GM18520 (cell line): ENCODE results near the gene MCCD1.
A peak's percentile ranks its signal among the peaks of the same experiment; 100 is the strongest.
"Not testable (repeated sequence)": the region's sequence is repeated elsewhere in the genome, so short reads cannot be mapped to it uniquely, and the experiment has no call there.

ENCODE experiments used
- ATAC-seq: cut with Tn5 transposase; IDR thresholded peaks from one replicate; pipeline ENCODE4 v1.9.1; 2021; ENCODE audit not compliant: unreplicated experiment

The MCCD1 gene

GRCh38 chr6:31541658-31542521 lies 13.1 kb downstream of the MCCD1 start, which contains the start of gene DDX39B:
Gene DDX39B, minus strand, starts transcription at chr6:31542003. Its CDS starts 1,471 bp downstream, at chr6:31540532.
- ATAC-seq = peak; percentile 54

GRCh38 chr6:31543639-31544038 lies 14.9 kb downstream of the MCCD1 start:
- no peak for ATAC-seq

GRCh38 chr6:31544676-31545075 lies 15.9 kb downstream of the MCCD1 start:
- ATAC-seq = no peak

- no peak for ATAC-seq
Observed at GRCh38 chr6:31545291-31545690, 16.5 kb downstream of the MCCD1 start.

GRCh38 chr6:31546339-31546957 lies 17.7 kb downstream of the MCCD1 start, which contains the start of gene ATP6V1G2:
Gene ATP6V1G2, minus strand, starts transcription at chr6:31546608. Its CDS starts 49 bp downstream, at chr6:31546559.
- ATAC-seq = peak; percentile 47

- ATAC-seq = peak; percentile 56
Observed at GRCh38 chr6:31546958-31547726, 18.4 kb downstream of the MCCD1 start, which contains the start of gene NFKBIL1. Gene NFKBIL1, plus strand, starts transcription at chr6:31547608. Its CDS starts 87 bp downstream, at chr6:31547695.

GRCh38 chr6:31547727-31548543 lies 19.2 kb downstream of the MCCD1 start:
- no peak for ATAC-seq

- no peak for ATAC-seq
Observed at GRCh38 chr6:31548544-31548873, 19.7 kb downstream of the MCCD1 start.

GRCh38 chr6:31551371-31551770 lies 22.6 kb downstream of the MCCD1 start:
- ATAC-seq = not testable (repeated sequence)

GRCh38 chr6:31556307-31556706 lies 27.5 kb downstream of the MCCD1 start:
- no peak for ATAC-seq

- ATAC-seq = no peak
Observed at GRCh38 chr6:31557443-31558317, 28.9 kb downstream of the MCCD1 start.

GRCh38 chr6:31558318-31558625 lies 29.5 kb downstream of the MCCD1 start:
- no peak for ATAC-seq

GRCh38 chr6:31558631-31559500 lies 30.1 kb downstream of the MCCD1 start:
- no peak for ATAC-seq

GRCh38 chr6:31559606-31559957 lies 30.8 kb downstream of the MCCD1 start:
- ATAC-seq = no peak

GRCh38 chr6:31559958-31560696 lies 31.4 kb downstream of the MCCD1 start:
- peak; percentile 45 for ATAC-seq

- ATAC-seq = no peak
Observed at GRCh38 chr6:31560697-31561058, 31.9 kb downstream of the MCCD1 start.

- ATAC-seq = no peak
Observed at GRCh38 chr6:31567531-31568370, 39.0 kb downstream of the MCCD1 start.
